ENCODE results near the gene ALK.

Gene ALK

GRCh38 chr2:29361231-29361630 lies 560.2 kb downstream of the ALK start:
- no peak for TF ChIP-seq CTCF (IDR thresholded peaks at IDR 0.05; ENCODE audit: insufficient read depth, missing control alignments)
- no peak for FAIRE-seq
- no peak for DNase-seq (ENCODE audit: insufficient read length, low spot score)

- no peak for FAIRE-seq
- DNase-seq (ENCODE audit: insufficient read length, low spot score) = no peak
Measured at GRCh38 chr2:29360016-29360784, 561.2 kb downstream of the ALK start.

GRCh38 chr2:29353403-29353991 lies 567.9 kb downstream of the ALK start:
- DNase-seq (ENCODE audit: insufficient read length, low spot score) = no peak
- no peak for FAIRE-seq
- TF ChIP-seq CTCF (IDR thresholded peaks at IDR 0.05; ENCODE audit: insufficient read depth, missing control alignments) = no peak

More at GRCh38 chr2:29360016-29360784, 561.2 kb downstream of the ALK start:
- no peak for TF ChIP-seq CTCF (IDR thresholded peaks at IDR 0.05; ENCODE audit: insufficient read depth, missing control alignments)

GRCh38 chr2:29351916-29352591 lies 569.3 kb downstream of the ALK start:
- DNase-seq (ENCODE audit: insufficient read length, low spot score) = no peak
- TF ChIP-seq CTCF (IDR thresholded peaks at IDR 0.05; ENCODE audit: insufficient read depth, missing control alignments) = no peak

GRCh38 chr2:29351248-29351647 lies 570.1 kb downstream of the ALK start:
- no peak for FAIRE-seq

More at GRCh38 chr2:29351916-29352591, 569.3 kb downstream of the ALK start:
- no peak for FAIRE-seq

GRCh38 chr2:29349316-29350030 lies 571.9 kb downstream of the ALK start:
- FAIRE-seq (no peak), DNase-seq (ENCODE audit: insufficient read length, low spot score) (no peak)
- TF ChIP-seq CTCF (IDR thresholded peaks at IDR 0.05; ENCODE audit: insufficient read depth, missing control alignments) = no peak

More at GRCh38 chr2:29351248-29351647, 570.1 kb downstream of the ALK start:
- no peak for TF ChIP-seq CTCF (IDR thresholded peaks at IDR 0.05; ENCODE audit: insufficient read depth, missing control alignments)
- no peak for DNase-seq (ENCODE audit: insufficient read length, low spot score)

Data from D721Med (cell line).